HepG2 (cell line): ENCODE data around the gene EBPL. TPM values are rescaled to one million over a fixed set of nuclear protein-coding genes. Genes with fewer than 3 reads are reported as not detected.

ENCODE experiments used
- GABPB1 ChIP-seq: IDR thresholded peaks from 2 replicates; pipeline ENCODE4 v1.6.1; 2016; ENCODE audit warnings: mild to moderate bottlenecking, missing genetic modification reagents, moderate library complexity, missing compliant biosample characterization
- HDAC2 ChIP-seq: sonication (generic); formaldehyde crosslinking; IDR thresholded peaks from 2 replicates; pipeline ENCODE4 v1.4.0; 2020; ENCODE audit warnings: missing genetic modification reagents
- KDM5B ChIP-seq: sonication (generic); formaldehyde crosslinking; IDR thresholded peaks from 2 replicates; pipeline ENCODE4 v1.4.0; 2020; ENCODE audit warnings: missing genetic modification reagents, mild to moderate bottlenecking, borderline replicate concordance
- MYC ChIP-seq: sonication (generic); formaldehyde crosslinking; IDR thresholded peaks from 2 replicates; pipeline ENCODE4 v1.9.0; 2021; ENCODE audit warnings: missing genetic modification reagents, borderline replicate concordance
- NR2C2 ChIP-seq: sonication (generic); formaldehyde crosslinking; IDR thresholded peaks from 2 replicates; pipeline ENCODE4 v1.4.0; 2020; ENCODE audit warnings: missing genetic modification reagents, mild to moderate bottlenecking, moderate library complexity, borderline replicate concordance
- PHF5A ChIP-seq: IDR thresholded peaks from one replicate; pipeline ENCODE4 v1.6.1; 2018; ENCODE audit warnings: low read depth, missing genetic modification reagents; ENCODE audit not compliant: unreplicated experiment
- RBFOX2 ChIP-seq: fragments of 200-400 bp; formaldehyde crosslinking; IDR thresholded peaks from 2 replicates; pipeline ENCODE4 v1.6.1; 2017; ENCODE audit warnings: low read depth, mild to moderate bottlenecking, low read length
- TGIF2 ChIP-seq: IDR thresholded peaks from 2 replicates; pipeline ENCODE4 v1.6.1; 2016; ENCODE audit warnings: control low read depth, missing compliant biosample characterization
- THAP8 ChIP-seq: sonication (generic); formaldehyde crosslinking; IDR thresholded peaks from 2 replicates; pipeline ENCODE4 v1.5.1; 2020; ENCODE audit warnings: missing genetic modification reagents, mild to moderate bottlenecking, borderline replicate concordance
- UBTF ChIP-seq: sonication (generic); formaldehyde crosslinking; IDR thresholded peaks from 2 replicates; pipeline ENCODE4 v1.4.0; 2020; ENCODE audit warnings: mild to moderate bottlenecking, missing genetic modification reagents
- ZBTB26 ChIP-seq: IDR thresholded peaks from 2 replicates; pipeline ENCODE4 v1.6.1; 2016; ENCODE audit warnings: missing compliant biosample characterization, missing genetic modification reagents, borderline replicate concordance
- ZBTB7B ChIP-seq: sonication (generic); formaldehyde crosslinking; IDR thresholded peaks from 2 replicates; pipeline ENCODE4 v1.4.0; 2020; ENCODE audit warnings: missing genetic modification reagents
- ZNF335 ChIP-seq: sonication (generic); formaldehyde crosslinking; IDR thresholded peaks from 2 replicates; pipeline ENCODE4 v1.4.0; 2020; ENCODE audit warnings: missing genetic modification reagents
- ZNF354B ChIP-seq: sonication (generic); formaldehyde crosslinking; IDR thresholded peaks from 2 replicates; pipeline ENCODE4 v1.8.0; 2022; ENCODE audit warnings: mild to moderate bottlenecking, missing genetic modification reagents
- ZNF543 ChIP-seq: sonication (generic); formaldehyde crosslinking; IDR thresholded peaks from 2 replicates; pipeline ENCODE4 v1.4.0; 2020; ENCODE audit warnings: mild to moderate bottlenecking, missing genetic modification reagents
- ZSCAN21 ChIP-seq: sonication (generic); formaldehyde crosslinking; IDR thresholded peaks from 2 replicates; pipeline ENCODE4 v1.8.0; 2022; ENCODE audit warnings: mild to moderate bottlenecking, missing genetic modification reagents, moderate library complexity, borderline replicate concordance
- polyA plus RNA-seq, 8 experiments: library from polyadenylated mRNA; depleted of rRNA in 3 of 8; stranded (reverse) in 7 of 8; unstranded in 1 of 8; fragments of >200 nt; fragmentation: Illumina TruSeq in 4 of 8; extraction: Trizol in 4 of 8; gene quantifications; 2 replicates each; pipeline versions ENCODE4 v1.2.1 to v1.2.3, GENCODE V29; 2011 to 2016; ENCODE audit warnings: low read depth in 4 of 8, missing spikeins in 1 of 8, mixed read lengths in 1 of 8; ENCODE audit not compliant: insufficient read depth in 1 of 8
- total RNA-seq, 5 experiments: library from RNA; depleted of rRNA; stranded (reverse); fragments of >200 nt; fragmentation: Illumina TruSeq; extraction: Trizol; gene quantifications; 2 replicates each; pipeline ENCODE4 v1.2.3, GENCODE V29; 2016; ENCODE audit warnings: low read depth in 1 of 5
- TF ChIP-seq, protein P1 (sequence below): sonication (generic); formaldehyde crosslinking; IDR thresholded peaks from 2 replicates; pipeline ENCODE4 v1.9.0; 2022; ENCODE audit warnings: missing genetic modification reagents, mild to moderate bottlenecking, borderline replicate concordance
- TF ChIP-seq, protein P2 (sequence below): sonication (generic); formaldehyde crosslinking; IDR thresholded peaks from 2 replicates; pipeline ENCODE4 v1.4.0; 2020; ENCODE audit warnings: missing genetic modification reagents
- TF ChIP-seq, protein P3 (sequence below): sonication (generic); formaldehyde crosslinking; IDR thresholded peaks from 2 replicates; pipeline ENCODE4 v1.4.0; 2020; ENCODE audit warnings: mild to moderate bottlenecking, missing genetic modification reagents

EBPL gene
- total and polyA plus RNA-seq, 2 of the 13 experiments (the other 11 are each of a cell fraction or from before 2014, with no cell fraction given), result 96.5 to 152 TPM

GRCh38 chr13:49625392-49626079 lies 65.8 kb downstream of the EBPL start (continued):
- TF ChIP-seq ZBTB26, result peak; percentile 19; the same call in 1 of the 2 replicates
- TF ChIP-seq GABPB1 (CRISPR knock-in tag), result peak; percentile 38; the same call in 1 of the 2 replicates
- peak; percentile 73 for TF ChIP-seq ZSCAN21 (CRISPR knock-in tag)
- peak; percentile 50; the same call in 1 of the 2 replicates for TF ChIP-seq HDAC2 (CRISPR knock-in tag)
- peak; percentile 58 for TF ChIP-seq UBTF (CRISPR knock-in tag)
- no peak for TF ChIP-seq TGIF2 (CRISPR knock-in tag)
- TF ChIP-seq MYC (CRISPR knock-in tag), result peak; percentile 95; the same call in 1 of the 2 replicates
- TF ChIP-seq KDM5B (CRISPR knock-in tag), result peak; percentile 36; the same call in 1 of the 2 replicates
- peak; percentile 79 for TF ChIP-seq NR2C2 (CRISPR knock-in tag)
- peak; percentile 68 for TF ChIP-seq RBFOX2
- peak; percentile 69; the same call in 1 of the 2 replicates for TF ChIP-seq ZNF543 (CRISPR knock-in tag)
- TF ChIP-seq, protein P1, sequence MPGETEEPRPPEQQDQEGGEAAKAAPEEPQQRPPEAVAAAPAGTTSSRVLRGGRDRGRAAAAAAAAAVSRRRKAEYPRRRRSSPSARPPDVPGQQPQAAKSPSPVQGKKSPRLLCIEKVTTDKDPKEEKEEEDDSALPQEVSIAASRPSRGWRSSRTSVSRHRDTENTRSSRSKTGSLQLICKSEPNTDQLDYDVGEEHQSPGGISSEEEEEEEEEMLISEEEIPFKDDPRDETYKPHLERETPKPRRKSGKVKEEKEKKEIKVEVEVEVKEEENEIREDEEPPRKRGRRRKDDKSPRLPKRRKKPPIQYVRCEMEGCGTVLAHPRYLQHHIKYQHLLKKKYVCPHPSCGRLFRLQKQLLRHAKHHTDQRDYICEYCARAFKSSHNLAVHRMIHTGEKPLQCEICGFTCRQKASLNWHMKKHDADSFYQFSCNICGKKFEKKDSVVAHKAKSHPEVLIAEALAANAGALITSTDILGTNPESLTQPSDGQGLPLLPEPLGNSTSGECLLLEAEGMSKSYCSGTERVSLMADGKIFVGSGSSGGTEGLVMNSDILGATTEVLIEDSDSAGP (CRISPR knock-in tag), result peak; percentile 58; the same call in 1 of the 2 replicates
- TF ChIP-seq ZBTB7B (CRISPR knock-in tag), result peak; percentile 22; the same call in 1 of the 2 replicates
- TF ChIP-seq, protein P2, sequence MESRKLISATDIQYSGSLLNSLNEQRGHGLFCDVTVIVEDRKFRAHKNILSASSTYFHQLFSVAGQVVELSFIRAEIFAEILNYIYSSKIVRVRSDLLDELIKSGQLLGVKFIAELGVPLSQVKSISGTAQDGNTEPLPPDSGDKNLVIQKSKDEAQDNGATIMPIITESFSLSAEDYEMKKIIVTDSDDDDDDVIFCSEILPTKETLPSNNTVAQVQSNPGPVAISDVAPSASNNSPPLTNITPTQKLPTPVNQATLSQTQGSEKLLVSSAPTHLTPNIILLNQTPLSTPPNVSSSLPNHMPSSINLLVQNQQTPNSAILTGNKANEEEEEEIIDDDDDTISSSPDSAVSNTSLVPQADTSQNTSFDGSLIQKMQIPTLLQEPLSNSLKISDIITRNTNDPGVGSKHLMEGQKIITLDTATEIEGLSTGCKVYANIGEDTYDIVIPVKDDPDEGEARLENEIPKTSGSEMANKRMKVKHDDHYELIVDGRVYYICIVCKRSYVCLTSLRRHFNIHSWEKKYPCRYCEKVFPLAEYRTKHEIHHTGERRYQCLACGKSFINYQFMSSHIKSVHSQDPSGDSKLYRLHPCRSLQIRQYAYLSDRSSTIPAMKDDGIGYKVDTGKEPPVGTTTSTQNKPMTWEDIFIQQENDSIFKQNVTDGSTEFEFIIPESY (CRISPR knock-in tag), result peak; percentile 6; the same call in 1 of the 2 replicates
- no peak for TF ChIP-seq ZNF354B (CRISPR knock-in tag)
- TF ChIP-seq PHF5A, result peak; percentile 29
- no peak for TF ChIP-seq THAP8 (CRISPR knock-in tag)
- 0 out of 2 replicates have a peak, but pooled peaks have one; percentile 23 for TF ChIP-seq ZNF335
- TF ChIP-seq, protein P3, sequence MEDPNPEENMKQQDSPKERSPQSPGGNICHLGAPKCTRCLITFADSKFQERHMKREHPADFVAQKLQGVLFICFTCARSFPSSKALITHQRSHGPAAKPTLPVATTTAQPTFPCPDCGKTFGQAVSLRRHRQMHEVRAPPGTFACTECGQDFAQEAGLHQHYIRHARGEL, result no peak
